Purkinje cell (primary cell): ENCODE measurements around the gene TPPP. TPM values are rescaled to one million over a fixed set of nuclear protein-coding genes. Genes with fewer than 3 reads are reported as not detected.

Experiments used
- polyA plus RNA-seq: library from polyadenylated mRNA; unstranded; fragments of >200 nt; fragmentation: Nextera tagmentation; gene quantifications from 2 replicates; pipeline ENCODE4 v1.2.1, GENCODE V29; 2014

The TPPP gene
- 2.4 and 5.6 TPM in 2 replicates for polyA plus RNA-seq

DNA sequence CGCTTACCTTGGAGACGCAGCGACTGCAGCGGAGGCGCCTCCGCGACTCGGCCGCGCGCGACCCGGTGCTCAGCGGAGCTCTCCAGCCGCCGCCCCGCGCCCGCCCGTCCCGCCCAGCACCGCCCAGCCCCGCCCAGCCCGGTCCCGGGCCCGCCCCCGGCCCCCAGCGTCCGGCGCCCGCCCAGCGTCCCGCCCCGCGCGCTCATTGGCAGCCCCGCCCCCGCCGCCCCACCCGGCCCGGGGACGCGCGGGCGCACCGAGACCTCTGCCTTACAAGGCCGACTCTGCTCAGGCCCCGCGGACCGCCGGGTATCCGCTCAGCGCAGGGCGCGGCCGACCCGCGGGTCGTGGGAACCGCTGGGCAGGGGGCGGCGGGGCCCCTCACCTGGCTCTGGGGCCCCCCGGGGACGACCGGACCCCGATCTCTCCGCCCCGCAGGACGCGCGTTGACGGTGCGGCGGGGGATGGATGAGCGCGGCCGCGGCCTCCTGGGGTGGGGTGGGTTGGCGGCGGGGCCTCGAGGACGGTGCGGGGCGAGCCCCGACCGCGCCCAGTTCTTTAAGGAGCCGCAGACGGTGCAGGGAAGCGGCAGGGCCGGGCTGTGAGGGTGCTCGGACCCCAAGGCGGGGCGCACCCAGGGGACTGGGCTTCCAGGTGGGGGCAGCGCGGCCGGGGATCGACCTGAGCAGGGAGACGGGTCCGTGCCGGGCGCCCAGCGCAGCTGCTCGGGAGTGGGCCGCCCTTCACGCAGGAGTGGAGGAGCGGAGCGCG lies at the start of gene TPPP:
TSS of gene TPPP (minus strand) at position 82 of the 771 bp plus-strand sequence. CDS start 15,292 bp downstream, outside the sequence.

DNA sequence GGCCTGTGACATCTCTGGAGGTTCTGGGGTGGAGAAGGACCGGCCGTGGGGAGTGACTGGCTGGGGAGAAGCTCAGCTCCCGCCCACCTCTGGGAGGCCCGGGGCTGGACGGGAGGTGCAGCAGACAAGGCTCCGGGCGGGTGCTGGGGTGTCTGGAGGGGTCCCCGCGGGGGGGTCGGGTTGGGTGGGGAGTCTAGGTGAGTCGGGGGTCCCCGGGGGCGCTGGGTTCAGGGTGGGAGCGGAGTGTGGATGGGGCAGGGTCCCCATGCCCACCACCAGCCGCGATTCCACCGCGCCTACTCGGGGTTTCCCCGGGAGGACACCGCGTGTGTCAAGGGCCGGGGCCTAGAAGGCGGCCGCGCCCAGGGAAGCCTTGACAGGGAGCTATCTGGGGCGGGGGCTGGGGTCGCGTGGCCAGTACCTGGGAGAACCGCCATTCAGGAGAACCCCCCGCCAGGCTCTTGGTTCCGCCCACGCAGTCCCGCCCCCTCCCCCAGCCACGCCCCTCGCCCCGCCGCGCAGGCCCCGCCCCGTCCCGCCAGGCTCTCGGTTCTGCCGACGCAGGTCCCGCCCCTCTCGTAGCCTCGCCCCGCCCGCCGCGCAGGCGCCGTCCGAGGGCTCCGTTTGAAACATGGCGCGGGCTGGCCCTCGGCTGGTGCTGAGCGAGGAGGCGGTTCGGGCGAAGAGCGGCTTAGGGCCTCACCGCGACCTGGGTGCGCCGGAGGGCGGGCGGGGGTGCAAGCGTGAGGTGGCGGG lies 81.2 kb downstream of the TPPP start, which contains the start of gene CEP72:
TSS of gene CEP72 (plus strand) at position 610 of the 756 bp plus-strand sequence. CDS start at position 632, 22 bp downstream.

Other genes with a start within 250 kb of the TPPP start
- gene SLC9A3, start 168.9 kb downstream of the TPPP start, polyA plus RNA-seq = 2.3 and 3.3 TPM in 2 replicates
- 1.7 TPM in 2 replicates for gene CEP72, start 81.0 kb downstream of the TPPP start, polyA plus RNA-seq
- 5.4 and 6.0 TPM in 2 replicates for gene ZDHHC11B, start 91.4 kb upstream of the TPPP start, polyA plus RNA-seq
- gene ZDHHC11, start 157.6 kb upstream of the TPPP start, polyA plus RNA-seq = 2.7 and 3.3 TPM in 2 replicates
- gene BRD9, start 199.4 kb upstream of the TPPP start, polyA plus RNA-seq = 3.3 and 11.2 TPM in 2 replicates
- 5.2 TPM in 1 of 2 replicates, not detected in the other for gene TRIP13, start 199.5 kb upstream of the TPPP start, polyA plus RNA-seq